ENCODE measurements around the gene HOXD11. TPM values are rescaled to one million over a fixed set of nuclear protein-coding genes. Genes with fewer than 3 reads are reported as not detected.

Gene HOXD11
- total RNA-seq: 0.22 and 5.4 TPM in 2 replicates

DNA sequence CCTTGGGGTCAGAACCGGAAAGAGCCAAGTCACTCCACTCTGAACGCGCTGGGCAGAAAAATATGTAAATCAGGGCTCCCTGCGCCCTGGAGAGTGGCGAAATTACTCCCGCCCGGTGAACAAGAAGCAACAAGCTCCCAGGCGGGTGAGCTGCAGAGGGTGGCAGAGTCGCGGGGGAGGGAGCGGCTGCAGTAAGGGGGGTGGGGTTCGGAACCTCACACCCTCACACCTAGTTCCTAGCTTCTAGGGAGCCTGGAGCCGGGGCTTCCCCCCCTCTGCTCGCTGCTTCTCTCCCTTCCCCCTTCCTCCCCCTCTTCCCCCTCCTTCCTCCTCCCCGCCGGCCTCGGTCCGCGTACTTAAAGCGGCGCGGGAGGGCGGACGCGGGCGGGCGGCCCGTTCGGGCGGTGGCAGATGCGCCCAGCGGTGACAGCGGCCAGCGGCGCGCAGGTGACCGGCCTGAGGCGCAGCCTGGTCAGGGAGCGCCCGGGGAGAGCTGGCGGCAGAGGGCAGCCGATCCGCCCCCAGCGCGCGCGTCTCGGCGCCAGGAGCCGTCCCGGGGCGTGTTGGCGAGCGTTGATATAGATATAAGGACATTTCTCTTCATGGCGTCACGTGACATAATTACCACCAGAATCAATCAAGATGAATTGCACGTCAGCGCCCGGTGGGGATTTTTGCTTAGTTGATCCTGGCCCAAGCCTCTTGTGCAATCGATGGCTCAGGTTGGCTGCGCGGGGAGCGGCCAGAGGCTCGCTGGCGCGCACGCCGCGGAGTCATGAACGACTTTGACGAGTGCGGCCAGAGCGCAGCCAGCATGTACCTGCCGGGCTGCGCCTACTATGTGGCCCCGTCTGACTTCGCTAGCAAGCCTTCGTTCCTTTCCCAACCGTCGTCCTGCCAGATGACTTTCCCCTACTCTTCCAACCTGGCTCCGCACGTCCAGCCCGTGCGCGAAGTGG, at the start of gene HOXD11:
HOXD11 (plus strand) TSS at position 700 of the 959 bp plus-strand sequence; CDS start at position 776, 76 bp downstream.

DNA sequence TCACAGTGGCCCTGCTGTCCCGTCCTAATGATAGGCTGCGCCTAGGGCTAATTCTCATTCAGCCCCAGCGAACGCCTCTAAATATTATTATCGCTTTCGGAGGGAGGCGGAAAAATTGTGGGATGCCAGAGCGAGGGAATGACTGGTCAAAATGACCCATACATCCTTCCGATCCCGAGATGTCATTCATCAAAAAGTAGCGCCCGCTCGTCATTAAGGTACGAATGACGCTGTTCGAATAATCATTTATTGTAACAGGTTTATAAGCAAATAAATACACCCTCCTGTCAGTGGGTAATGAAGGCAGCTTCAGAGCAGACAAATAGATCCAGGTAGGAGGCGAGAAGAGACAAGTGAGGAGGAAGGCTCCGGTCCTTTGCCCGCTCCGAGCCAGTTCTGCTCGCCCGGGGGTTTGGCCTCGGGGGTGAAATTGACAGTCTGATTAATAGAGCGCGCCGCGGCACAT, 23.3 kb upstream of the HOXD11 start, which contains the start of gene EVX2:
EVX2 (minus strand) TSS at position 167 of the 466 bp plus-strand sequence. CDS start 186 bp downstream, outside the sequence.

DNA sequence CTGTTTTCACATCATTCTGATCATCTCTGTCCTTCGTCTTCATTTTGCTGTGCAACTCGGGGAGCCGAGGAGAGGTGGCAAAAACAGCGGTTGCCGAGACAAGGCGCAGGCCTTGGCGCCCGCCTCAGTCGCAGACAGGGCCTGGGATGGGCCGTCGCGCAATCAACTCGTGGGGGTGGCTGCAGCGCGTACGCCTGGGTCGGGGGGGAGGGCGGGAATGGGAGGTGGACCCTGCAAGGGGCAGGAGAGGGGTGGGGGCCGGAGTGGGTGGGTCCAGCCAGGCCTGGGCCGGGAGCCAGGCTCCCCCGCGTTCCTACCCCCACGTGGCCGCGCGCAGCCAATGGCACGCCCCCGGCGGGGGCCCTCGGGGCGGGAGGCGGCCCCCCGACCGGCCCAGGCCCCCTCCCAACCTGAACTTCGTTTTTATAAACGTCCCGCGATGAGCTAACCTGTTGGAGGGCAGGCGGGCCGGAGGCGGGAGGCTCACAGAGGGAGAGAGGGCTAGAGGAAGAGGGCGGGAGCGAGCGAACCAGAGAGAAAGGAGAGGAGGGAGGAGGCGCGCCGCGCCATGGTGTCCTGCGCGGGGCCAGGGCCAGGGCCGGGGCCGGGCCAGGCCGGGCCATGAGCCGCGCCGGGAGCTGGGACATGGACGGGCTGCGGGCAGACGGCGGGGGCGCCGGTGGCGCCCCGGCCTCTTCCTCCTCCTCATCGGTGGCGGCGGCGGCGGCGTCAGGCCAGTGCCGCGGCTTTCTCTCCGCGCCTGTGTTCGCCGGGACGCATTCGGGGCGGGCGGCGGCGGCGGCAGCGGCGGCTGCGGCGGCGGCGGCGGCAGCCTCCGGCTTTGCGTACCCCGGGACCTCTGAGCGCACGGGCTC, 14.6 kb upstream of the HOXD11 start, which contains the start of gene HOXD13:
HOXD13 (plus strand) TSS at position 452 of the 875 bp plus-strand sequence; CDS start at position 622, 170 bp downstream.

DNA sequence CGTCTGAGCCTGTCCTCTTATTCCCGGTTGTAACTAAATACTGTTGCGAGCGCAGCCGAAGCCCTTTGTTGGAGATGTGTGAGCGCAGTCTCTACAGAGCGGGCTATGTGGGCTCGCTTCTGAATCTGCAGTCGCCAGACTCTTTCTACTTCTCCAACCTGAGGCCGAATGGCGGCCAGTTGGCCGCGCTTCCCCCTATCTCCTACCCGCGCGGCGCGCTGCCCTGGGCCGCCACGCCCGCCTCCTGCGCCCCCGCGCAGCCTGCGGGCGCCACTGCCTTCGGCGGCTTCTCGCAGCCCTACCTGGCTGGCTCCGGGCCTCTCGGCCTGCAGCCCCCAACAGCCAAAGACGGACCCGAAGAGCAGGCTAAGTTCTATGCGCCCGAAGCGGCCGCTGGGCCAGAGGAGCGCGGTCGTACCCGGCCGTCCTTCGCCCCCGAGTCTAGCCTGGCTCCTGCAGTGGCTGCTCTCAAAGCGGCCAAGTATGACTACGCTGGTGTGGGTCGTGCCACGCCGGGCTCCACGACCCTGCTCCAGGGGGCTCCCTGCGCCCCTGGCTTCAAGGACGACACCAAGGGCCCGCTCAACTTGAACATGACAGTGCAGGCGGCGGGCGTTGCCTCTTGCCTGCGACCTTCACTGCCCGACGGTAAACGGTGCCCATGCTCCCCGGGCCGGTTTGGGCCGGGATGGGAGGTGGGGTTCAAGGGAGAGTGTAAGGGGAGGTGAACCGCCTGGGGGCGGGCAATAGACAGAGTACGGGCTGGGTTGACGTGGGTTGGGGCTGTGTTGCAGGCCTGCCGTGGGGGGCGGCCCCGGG, 7.1 kb upstream of the HOXD11 start, which contains the start of gene HOXD12:
HOXD12 (plus strand) TSS at position 68 of the 819 bp plus-strand sequence; CDS start at position 75, 7 bp downstream.

DNA sequence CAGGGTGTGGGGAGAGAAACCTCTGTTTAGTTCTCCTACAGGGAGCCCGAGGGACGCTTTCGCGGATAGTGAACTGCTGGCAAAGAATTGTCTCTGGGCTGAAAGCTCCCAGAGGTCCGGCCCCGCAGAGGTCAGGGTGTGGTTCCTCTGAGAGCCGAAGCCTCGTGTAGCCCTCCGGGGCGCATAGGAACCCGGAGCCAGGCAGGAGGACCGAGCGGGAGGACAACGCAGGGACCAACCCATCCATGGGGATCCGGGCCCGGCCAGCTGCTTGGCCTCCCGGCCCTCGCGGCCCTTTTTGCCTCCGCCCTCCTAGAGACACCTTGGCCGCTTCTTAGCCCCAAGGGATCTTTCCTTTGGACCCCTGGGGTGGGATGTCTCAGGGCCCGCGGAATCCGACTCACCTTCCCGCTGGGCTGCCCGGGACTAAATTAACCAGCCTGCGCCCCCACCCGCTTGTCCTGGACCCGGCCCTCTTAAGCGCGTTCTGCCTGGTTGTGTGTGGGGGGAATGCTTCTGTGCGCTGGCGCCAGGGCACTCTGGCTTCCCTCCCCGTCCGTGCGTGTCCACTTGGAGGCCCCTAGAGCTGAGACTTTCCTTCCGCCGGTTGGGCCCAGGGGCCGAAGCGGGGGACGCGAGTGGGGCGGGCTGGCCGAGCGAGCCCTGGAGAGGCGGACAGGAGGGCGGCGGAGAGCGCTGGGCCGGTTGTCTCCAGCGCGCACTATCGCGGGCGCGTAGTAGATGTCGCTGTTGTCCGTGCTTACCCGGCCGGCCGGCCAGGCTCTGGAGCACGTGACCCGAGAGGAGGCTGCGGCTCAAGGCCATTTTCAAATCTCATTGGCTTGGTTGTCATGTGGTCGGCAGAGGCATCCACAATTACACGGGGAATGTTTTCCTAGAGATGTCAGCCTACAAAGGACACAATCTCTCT, 9.1 kb downstream of the HOXD11 start, which contains the start of gene HOXD10:
HOXD10 (plus strand) TSS at position 896 of the 931 bp plus-strand sequence. CDS start 56 bp downstream, outside the sequence.

DNA sequence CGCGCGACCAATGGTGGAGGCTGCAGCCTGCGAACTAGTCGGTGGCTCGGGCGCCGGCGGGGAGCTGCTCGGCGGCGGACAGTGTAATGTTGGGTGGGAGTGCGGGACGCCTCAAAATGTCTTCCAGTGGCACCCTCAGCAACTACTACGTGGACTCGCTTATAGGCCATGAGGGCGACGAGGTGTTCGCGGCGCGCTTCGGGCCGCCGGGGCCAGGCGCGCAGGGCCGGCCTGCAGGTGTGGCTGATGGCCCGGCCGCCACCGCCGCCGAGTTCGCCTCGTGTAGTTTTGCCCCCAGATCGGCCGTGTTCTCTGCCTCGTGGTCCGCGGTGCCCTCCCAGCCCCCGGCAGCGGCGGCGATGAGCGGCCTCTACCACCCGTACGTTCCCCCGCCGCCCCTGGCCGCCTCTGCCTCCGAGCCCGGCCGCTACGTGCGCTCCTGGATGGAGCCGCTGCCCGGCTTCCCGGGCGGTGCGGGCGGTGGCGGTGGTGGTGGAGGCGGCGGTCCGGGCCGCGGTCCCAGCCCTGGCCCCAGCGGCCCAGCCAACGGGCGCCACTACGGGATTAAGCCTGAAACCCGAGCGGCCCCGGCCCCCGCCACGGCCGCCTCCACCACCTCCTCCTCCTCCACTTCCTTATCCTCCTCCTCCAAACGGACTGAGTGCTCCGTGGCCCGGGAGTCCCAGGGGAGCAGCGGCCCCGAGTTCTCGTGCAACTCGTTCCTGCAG, 15.8 kb downstream of the HOXD11 start, which contains the start of gene HOXD9:
HOXD9 (plus strand) TSS at position 37 of the 728 bp plus-strand sequence; CDS start at position 87, 50 bp downstream.

DNA sequence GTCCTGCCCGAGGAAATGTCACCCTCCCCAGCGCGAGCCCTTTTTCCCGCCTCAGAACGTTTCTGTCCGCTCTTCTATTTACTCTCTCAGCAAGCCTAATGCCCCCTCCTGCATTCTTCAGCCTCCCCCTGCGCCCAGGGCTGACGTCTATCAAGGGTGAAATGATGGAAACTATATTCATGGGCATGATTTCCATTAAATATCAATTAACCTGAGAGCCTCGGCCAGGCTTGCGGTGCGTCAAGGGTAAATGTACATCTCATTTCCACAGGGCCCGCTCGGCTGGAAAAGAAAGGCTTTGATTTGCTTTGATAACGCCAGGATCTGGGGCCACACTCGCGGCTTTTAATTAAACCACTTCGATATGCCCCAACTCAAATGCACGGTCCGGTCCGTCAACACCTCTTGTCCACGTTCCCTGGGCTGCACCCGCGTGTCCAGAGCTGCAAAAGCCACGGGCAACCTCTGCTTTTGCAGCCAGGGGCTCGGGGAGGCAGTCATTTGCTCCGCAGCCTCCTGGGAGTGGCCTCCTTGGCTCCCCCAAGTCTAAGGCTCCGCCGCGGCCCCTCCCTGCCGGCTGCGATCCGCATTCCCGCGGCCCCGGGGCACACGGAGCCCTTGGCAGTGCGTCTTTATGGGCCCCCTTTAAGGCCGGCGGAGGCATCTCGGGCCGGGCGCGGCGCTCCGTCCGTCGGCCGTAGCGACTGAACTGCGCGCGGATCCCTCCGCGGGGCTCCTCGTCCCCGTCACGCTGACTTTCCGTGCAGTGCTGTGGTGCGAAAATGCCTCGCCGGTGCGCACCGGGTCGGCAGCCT, 22.1 kb downstream of the HOXD11 start, which contains the start of gene HOXD8:
HOXD8 (plus strand) TSS at position 724 of the 815 bp plus-strand sequence. CDS start 662 bp downstream, outside the sequence.

DNA sequence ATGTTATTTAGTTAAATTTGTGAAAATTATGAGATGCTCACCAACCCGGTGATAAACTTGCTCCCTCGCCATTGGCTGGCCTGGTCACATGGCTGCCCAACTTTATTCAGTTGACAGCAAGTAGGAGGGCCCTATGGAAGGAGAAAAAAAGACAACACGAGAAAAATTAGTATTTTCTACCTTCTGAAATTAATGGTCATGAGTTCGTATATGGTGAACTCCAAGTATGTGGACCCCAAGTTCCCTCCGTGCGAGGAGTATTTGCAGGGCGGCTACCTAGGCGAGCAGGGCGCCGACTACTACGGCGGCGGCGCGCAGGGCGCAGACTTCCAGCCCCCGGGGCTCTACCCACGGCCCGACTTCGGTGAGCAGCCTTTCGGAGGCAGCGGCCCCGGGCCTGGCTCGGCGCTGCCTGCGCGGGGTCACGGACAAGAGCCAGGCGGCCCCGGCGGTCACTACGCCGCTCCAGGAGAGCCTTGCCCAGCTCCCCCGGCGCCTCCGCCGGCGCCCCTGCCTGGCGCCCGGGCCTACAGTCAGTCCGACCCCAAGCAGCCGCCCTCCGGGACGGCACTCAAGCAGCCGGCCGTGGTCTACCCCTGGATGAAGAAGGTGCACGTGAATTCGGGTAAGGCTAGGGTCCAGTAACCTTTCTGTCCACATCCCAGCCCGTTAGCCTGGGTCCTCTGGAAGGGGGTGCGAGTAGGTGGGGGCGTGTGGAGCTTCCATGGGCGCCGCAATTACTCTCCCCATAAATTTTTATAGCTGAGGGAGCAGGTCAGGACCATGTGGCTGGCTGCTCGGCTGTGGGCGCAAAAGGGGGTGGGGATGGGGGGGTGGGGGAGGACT, 44.6 kb downstream of the HOXD11 start, which contains the start of gene HOXD4:
HOXD4 (plus strand) TSS at position 109 of the 846 bp plus-strand sequence; CDS start at position 193, 84 bp downstream.

DNA sequence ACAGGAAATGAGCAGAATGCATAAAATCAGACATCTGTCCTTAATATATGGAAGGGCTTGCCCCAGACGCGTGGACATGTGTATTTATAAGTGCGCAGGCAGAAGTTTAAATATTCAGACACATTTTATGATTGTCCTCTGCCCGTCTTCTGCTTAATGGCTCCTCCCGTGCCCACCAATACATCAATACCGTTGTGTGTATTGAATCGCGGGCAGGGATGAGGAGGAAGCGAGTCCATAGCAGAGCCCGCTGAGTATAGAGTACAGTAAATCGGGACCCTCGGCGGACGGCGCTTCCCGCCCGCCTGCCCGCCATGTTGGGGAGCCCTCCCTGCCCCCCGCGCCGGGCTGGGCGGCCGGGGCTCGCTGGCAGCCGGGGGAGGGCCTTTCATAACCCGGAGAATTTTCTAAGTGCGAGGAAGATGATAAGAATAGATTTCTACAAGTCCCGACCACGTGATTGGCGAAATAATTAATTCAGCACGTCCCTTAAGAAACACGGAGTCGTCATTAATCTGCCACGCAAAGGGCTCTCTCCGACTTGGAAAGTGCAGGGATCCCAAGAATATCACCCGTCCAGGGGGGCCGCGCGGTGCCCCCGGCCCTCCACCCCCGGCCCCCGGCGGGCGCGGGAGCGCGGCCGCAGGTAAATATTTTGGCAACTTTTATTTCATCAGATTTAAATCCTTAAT, 49.9 kb downstream of the HOXD11 start, which contains the start of gene HOXD3:
HOXD3 (plus strand) TSS at position 501 of the 692 bp plus-strand sequence. CDS start 11,808 bp downstream, outside the sequence.

Small RNA genes lying within 50 kb of the gene (small RNA-seq; reads per million reads assigned to genes)
- 1,024 reads per million, percentile 99 among the genes with 10 or more reads in this experiment for gene MIR10B (ENCODE audit: low replicate concordance)

Other genes with a start within 250 kb of the HOXD11 start
- 8.1 and 50.4 TPM in 2 replicates for gene LNPK, start 105.0 kb upstream of the HOXD11 start, total RNA-seq
- gene EVX2, start 23.3 kb upstream of the HOXD11 start, total RNA-seq: not detected in 2 replicates
- gene HOXD13, start 14.6 kb upstream of the HOXD11 start, total RNA-seq: not detected in 2 replicates
- gene HOXD12, start 7.5 kb upstream of the HOXD11 start, total RNA-seq: 0.22 TPM in 1 of 2 replicates, not detected in the other
- gene HOXD10, start 9.5 kb downstream of the HOXD11 start, total RNA-seq: 0.66 and 6.3 TPM in 2 replicates
- 1.7 TPM in 1 of 2 replicates, not detected in the other for gene HOXD9, start 15.4 kb downstream of the HOXD11 start, total RNA-seq
- 6.3 TPM in 1 of 2 replicates, not detected in the other for gene HOXD8, start 22.4 kb downstream of the HOXD11 start, total RNA-seq
- gene HOXD4, start 44.3 kb downstream of the HOXD11 start, total RNA-seq: 0.22 and 1.4 TPM in 2 replicates
- 2.6 TPM in 1 of 2 replicates, not detected in the other for gene HOXD3, start 50.0 kb downstream of the HOXD11 start, total RNA-seq
- gene HOXD1, start 81.4 kb downstream of the HOXD11 start, total RNA-seq: 0.14 TPM in 1 of 2 replicates, not detected in the other
- 13.1 and 22.8 TPM in 2 replicates for gene MTX2, start 162.2 kb downstream of the HOXD11 start, total RNA-seq